Lung (tissue), 4 donors: ENCODE measurements around the gene OR2A7. TPM values are rescaled to one million over a fixed set of nuclear protein-coding genes. Genes with fewer than 3 reads are reported as not detected.

ENCODE experiments used
- polyA plus RNA-seq, 2 donors: library from polyadenylated mRNA; stranded (reverse); fragments of 200-250 nt; gene quantifications; one replicate each; pipeline ENCODE4 v1.2.1, GENCODE V29; 2013
- total RNA-seq, 2 donors: library from RNA; depleted of rRNA in 1 of 2; stranded (reverse); fragments of >200 nt in 1 of 2; gene quantifications; one replicate each; pipeline ENCODE4 v1.2.1, GENCODE V29; 2014 to 2021
- donor health status: Bipolar disorder and iron deficiency.
- donor health status: healthy.
- donor health status: DM: yes; HTN: yes; CAD: no.

Gene OR2A7
- total and polyA plus RNA-seq, 4 donors: 1.3 to 19.5 (median 4.3) TPM

Other genes starting within 250 kb of the OR2A7 start
- not detected for gene OR2A5, start 215.8 kb downstream of the OR2A7 start, total RNA-seq
- not detected for gene OR2A5, start 215.8 kb downstream of the OR2A7 start, polyA plus RNA-seq
- gene OR2A25, start 195.0 kb downstream of the OR2A7 start, total RNA-seq: not detected
- gene OR2A25, start 195.0 kb downstream of the OR2A7 start, polyA plus RNA-seq: not detected
- gene OR2A12, start 178.5 kb downstream of the OR2A7 start, total RNA-seq: under 1 TPM in 1 of 2 donors, not detected in 1; 0.06 TPM
- not detected for gene OR2A12, start 178.5 kb downstream of the OR2A7 start, polyA plus RNA-seq
- not detected for gene OR2A2, start 155.2 kb downstream of the OR2A7 start, total RNA-seq
- gene OR2A2, start 155.2 kb downstream of the OR2A7 start, polyA plus RNA-seq: not detected
- not detected for gene OR2A14, start 141.6 kb downstream of the OR2A7 start, total RNA-seq
- not detected for gene OR2A14, start 141.6 kb downstream of the OR2A7 start, polyA plus RNA-seq
- 1 to 10 TPM; 4.4 to 8.2 TPM for gene CTAGE4, start 81.3 kb downstream of the OR2A7 start, total RNA-seq
- gene CTAGE4, start 81.3 kb downstream of the OR2A7 start, polyA plus RNA-seq: 1 to 10 TPM in 1 of 2 donors, under 1 TPM in 1; 0.16 to 4.3 TPM
- gene ARHGEF35, start 69.0 kb downstream of the OR2A7 start, total RNA-seq: 10 to 100 TPM in 1 of 2 donors, 1 to 10 TPM in 1; 9.0 to 10.8 TPM
- gene ARHGEF35, start 69.0 kb downstream of the OR2A7 start, polyA plus RNA-seq: 10 to 100 TPM in 1 of 2 donors, 1 to 10 TPM in 1; 8.4 to 12.4 TPM
- under 1 TPM in 1 of 2 donors, not detected in 1; 0.26 TPM for gene OR2A42, start 25.2 kb downstream of the OR2A7 start, total RNA-seq
- gene OR2A42, start 25.2 kb downstream of the OR2A7 start, polyA plus RNA-seq: under 1 TPM; 0.02 to 0.04 TPM
- gene CTAGE8, start 4.5 kb upstream of the OR2A7 start, total RNA-seq: 1 to 10 TPM in 1 of 2 donors, under 1 TPM in 1; 0.92 to 2.4 TPM
- gene CTAGE8, start 4.5 kb upstream of the OR2A7 start, polyA plus RNA-seq: under 1 TPM in 1 of 2 donors, not detected in 1; 0.76 TPM
- not detected for gene OR2A1, start 47.6 kb upstream of the OR2A7 start, total RNA-seq
- gene OR2A1, start 47.6 kb upstream of the OR2A7 start, polyA plus RNA-seq: under 1 TPM; 0.18 to 0.23 TPM
- 10 to 100 TPM; 21.7 to 27.1 TPM for gene ARHGEF5, start 90.6 kb upstream of the OR2A7 start, total RNA-seq
- 1 to 10 TPM; 4.5 to 9.6 TPM for gene ARHGEF5, start 90.6 kb upstream of the OR2A7 start, polyA plus RNA-seq
- not detected for gene NOBOX, start 138.9 kb upstream of the OR2A7 start, total RNA-seq
- not detected for gene NOBOX, start 138.9 kb upstream of the OR2A7 start, polyA plus RNA-seq